Transverse colon (tissue), 4 donors: ENCODE data around the gene CXCR1. TPM values are rescaled to one million over a fixed set of nuclear protein-coding genes. Genes with fewer than 3 reads are reported as not detected.

ENCODE experiments used
- total RNA-seq, 4 donors: library from RNA; depleted of rRNA; stranded (reverse); fragments of >200 nt; gene quantifications; one replicate each; pipeline ENCODE4 v1.1.0, GENCODE V29; 2016

CXCR1 gene
- total RNA-seq, 4 donors from 2014 or later = 0.14 TPM; not detected in 3

Other genes with a start within 250 kb of the CXCR1 start
- gene TNS1, start 164.0 kb downstream of the CXCR1 start, total RNA-seq = 100 to 1,000 TPM; 101 to 487 (median 231) TPM
- gene RUFY4, start 97.7 kb downstream of the CXCR1 start, total RNA-seq = 1 to 10 TPM in 1 of 4 donors, not detected in 3; 1.9 TPM
- gene CXCR2, start 40.9 kb downstream of the CXCR1 start, total RNA-seq = not detected
- gene ARPC2, start 50.2 kb upstream of the CXCR1 start, total RNA-seq = 100 to 1,000 TPM in 3 of 4 donors, 10 to 100 TPM in 1; 65.5 to 343 (median 275) TPM
- gene GPBAR1, start 94.1 kb upstream of the CXCR1 start, total RNA-seq = 1 to 10 TPM in 2 of 4 donors, not detected in 2; 2.5 to 3.0 TPM
- 100 to 1,000 TPM in 3 of 4 donors, 10 to 100 TPM in 1; 96.9 to 466 (median 174) TPM for gene AAMP, start 103.2 kb upstream of the CXCR1 start, total RNA-seq
- 100 to 1,000 TPM in 2 of 4 donors, 10 to 100 TPM in 2; 14.3 to 111 (median 100) TPM for gene PNKD, start 103.6 kb upstream of the CXCR1 start, total RNA-seq
- 100 to 1,000 TPM in 3 of 4 donors, 10 to 100 TPM in 1; 80.0 to 356 (median 200) TPM for gene TMBIM1, start 125.5 kb upstream of the CXCR1 start, total RNA-seq
- gene CATIP, start 189.9 kb upstream of the CXCR1 start, total RNA-seq = not detected
- 1 to 10 TPM; 2.6 to 8.4 (median 6.3) TPM for gene SLC11A1, start 215.3 kb upstream of the CXCR1 start, total RNA-seq
- 100 to 1,000 TPM; 132 to 197 (median 173) TPM for gene CTDSP1, start 232.9 kb upstream of the CXCR1 start, total RNA-seq